CD1c-positive myeloid dendritic cell (primary cell): ENCODE data around the gene CLK2.
"Not testable (repeated sequence)": the region's sequence is repeated elsewhere in the genome, so short reads cannot be mapped to it uniquely, and the experiment has no call there.

Experiments used
- DNase-seq: peaks from one replicate; pipeline ENCODE4 v3.0.0-alpha.2; 2016; ENCODE audit errors: extremely low spot score

The CLK2 gene

GRCh38 chr1:155242805-155243358 is 30.4 kb downstream of the CLK2 start:
- DNase-seq = no peak

DNA sequence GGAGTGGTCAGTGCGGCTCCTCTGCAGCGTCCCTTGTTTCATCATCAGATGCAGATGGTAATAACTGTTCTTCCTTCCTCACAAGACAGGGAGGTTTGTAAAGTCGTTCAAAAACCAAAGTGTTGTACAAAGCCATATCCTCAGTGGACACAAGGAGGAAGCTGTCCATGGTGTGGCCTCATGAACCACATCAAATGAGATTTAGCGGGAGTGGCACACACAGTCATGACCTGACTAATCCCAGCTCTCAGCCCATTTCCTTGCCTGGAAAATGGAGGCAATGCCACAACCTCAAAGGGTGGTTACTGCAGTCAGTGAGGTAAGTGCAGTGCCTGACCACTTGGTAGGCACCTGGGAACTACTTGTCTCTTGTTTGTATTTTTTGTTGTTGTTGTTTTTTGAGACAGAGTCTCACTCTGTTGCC is 31.5 kb downstream of the CLK2 start:
- peak; percentile 81 for DNase-seq

DNA sequence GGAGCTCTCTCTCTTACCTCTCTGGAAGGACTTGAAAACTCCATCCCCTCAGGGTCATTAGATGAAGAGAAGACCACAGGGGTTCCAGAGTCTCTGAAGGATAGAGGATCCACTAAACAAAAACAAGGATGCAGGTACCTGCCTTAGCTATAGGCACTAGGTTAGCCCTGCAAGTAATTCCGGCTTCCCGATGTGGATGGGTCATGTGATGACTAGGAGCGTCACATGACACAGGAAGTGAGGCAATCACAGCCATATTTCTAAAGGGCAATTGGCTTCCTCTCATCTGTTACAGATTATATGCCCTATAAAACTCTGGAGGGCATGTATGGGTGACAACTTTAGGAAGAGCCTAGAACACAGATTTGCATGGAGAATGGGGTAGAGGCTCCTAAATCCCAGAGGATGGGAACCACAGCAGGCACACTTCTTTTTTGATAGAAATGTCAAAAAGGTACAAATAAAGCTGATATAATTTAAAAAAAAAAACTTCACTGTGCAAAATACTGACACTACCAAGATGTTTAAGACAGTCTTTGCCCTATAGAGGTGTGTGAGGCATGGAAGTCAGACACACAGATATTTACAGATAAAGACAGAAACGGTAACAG is 32.1 kb downstream of the CLK2 start:
- peak; percentile 89 for DNase-seq

GRCh38 chr1:155236451-155236850 is 36.9 kb downstream of the CLK2 start:
- DNase-seq = no peak

GRCh38 chr1:155235375-155235774 is 37.9 kb downstream of the CLK2 start:
- not testable (repeated sequence) for DNase-seq

- not testable (repeated sequence) for DNase-seq
Observed at GRCh38 chr1:155233502-155233901, 39.8 kb downstream of the CLK2 start.

GRCh38 chr1:155232001-155232978 is 41.0 kb downstream of the CLK2 start:
- DNase-seq = not testable (repeated sequence)

DNA sequence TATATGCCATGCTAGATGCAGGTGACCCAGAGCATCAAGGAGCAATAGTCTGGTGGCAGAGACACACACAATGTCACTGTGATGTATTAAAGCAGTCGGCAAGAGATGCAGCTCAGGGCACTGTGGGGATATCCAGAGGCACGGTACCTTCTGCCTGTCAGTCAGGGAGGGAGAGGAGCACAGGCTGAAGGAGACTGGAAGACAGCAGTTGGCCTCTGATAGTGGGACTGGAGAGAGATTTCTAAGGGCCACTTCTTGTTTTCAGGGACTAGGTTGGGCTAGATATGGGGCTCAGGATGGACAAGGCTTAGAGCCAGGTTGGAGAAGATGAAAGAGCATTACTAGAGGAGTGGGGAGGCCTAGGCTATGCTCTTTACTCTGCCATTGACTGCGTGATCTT is 42.0 kb downstream of the CLK2 start:
- DNase-seq = not testable (repeated sequence)

DNA sequence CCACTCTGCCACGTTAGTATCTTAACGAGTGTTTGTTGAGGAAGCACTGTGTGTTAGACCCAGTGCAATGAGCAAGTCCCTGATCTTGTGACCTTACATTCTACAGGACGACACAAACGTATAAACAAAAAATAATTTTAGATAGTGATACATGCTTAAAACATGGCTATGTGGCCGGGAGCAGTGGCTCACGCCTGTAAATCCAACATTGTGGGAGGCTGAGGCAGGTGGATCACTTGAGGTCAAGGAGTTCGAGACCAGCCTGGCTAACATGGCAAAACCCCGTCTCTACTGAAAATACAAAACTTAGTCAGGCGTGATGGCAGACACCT is 45.2 kb downstream of the CLK2 start:
- DNase-seq = no peak

- peak; percentile 99 for DNase-seq
Observed at GRCh38 chr1:155227261-155228095, 45.8 kb downstream of the CLK2 start.

DNA sequence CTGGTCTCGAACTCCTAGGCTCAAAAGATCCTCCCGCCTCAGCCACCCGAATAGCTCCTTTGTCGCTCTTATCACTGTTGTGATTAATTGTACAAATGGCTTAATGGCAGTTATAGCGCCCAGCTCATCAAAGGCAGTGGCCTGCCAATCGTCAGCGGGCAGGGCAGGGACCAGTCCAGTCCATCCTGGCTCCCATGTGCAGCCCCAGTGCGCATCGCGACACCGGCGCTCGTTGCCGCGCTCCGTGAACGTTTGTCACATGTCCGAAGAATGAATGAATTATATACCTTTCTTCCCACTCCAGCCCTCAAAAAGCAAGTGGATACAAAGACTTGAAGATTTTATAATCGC is 46.4 kb downstream of the CLK2 start:
- peak; percentile 51 for DNase-seq

GRCh38 chr1:155226188-155226909 is 47.0 kb downstream of the CLK2 start:
- DNase-seq = peak; percentile 90

DNA sequence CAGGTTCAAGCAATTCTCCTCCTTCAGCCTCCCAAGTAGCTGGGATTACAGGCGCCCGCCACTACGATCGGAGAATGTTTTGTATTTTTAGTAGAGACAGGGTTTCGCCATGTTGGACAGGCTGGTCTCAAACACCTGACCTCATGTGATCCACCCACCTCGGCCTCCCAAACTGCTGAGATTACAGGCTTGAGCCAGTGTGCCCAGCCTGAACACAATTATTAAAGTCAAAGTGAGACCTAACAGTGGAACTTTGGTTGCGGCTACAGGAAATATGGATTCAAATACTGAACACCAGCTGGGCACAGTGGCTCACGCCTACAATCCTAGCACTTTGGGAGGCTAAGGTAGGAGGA is 47.9 kb downstream of the CLK2 start:
- not testable (repeated sequence) for DNase-seq

- DNase-seq = peak; percentile 55
Observed at GRCh38 chr1:155223047-155223446, 50.3 kb downstream of the CLK2 start.

- peak; percentile 19 for DNase-seq
Observed at GRCh38 chr1:155220211-155220965, 52.9 kb downstream of the CLK2 start.

GRCh38 chr1:155219592-155220031 is 53.7 kb downstream of the CLK2 start:
- DNase-seq = peak; percentile 73

DNA sequence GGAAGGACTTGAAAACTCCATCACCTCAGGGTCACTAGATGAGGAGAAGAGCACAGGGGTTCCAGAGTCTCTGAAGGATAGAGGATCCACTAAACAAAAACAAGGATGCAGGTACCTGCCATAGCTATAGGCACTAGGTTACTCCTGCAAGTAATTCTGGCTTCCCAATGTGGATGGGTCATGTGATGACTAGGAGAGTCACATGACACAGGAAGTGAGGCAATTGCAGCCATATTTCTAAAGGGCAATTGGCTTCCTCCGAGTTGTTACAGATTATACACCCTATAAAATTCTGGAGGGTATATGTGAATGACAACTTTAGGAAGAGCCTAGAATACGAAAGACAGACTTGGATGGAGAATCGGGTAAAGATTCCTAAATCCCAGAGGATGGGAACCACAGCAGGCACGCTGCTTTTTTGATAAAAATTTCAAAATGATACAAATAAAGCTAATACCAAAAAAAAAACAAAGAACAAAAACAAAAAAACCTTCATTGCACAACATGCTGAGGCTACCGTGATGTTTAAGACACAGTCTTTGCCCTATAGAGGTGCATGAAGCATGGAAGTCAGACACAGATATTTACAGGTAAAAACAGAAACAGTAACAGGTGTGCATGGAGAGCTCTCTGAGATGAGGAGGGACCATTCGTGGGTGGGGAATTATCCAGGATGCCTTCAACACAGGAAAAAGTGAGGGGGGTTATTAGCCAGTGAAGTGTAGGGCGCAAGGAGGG is 54.3 kb downstream of the CLK2 start:
- DNase-seq = peak; percentile 66

DNA sequence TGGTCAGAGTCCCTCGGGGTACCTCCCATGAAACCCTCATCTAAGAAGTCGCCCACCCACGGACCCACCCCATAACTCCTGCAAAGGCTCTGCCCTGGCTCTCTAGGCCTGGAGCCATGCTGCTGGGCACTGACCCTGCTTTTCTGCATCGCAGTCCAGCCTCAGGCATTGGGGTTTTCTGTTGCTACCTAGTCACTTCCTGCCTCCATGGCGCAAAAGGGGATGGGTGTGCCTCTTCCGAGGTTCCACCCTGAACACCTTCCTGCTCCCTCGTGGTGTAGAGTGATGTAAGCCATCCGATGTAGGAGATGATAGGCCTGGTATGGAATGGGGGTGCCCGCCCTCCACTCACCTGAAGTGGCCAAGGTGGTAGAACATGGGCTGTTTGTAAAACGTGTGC is 58.6 kb downstream of the CLK2 start:
- not testable (repeated sequence) for DNase-seq
